Neural cell (in vitro differentiated cells): ENCODE measurements around the gene LRRN3. TPM values are rescaled to one million over a fixed set of nuclear protein-coding genes. Genes with fewer than 3 reads are reported as not detected.

Experiments used
- H2AFZ ChIP-seq: fragments of 200-600, 300-800 bp; sonication (generic), shearing (Covaris generic); 2 replicates; pipeline ENCODE4 v1.6.0; 2014; ENCODE audit warnings: low read depth, mild to moderate bottlenecking, antibody characterized with exemption, low read length, moderate library complexity
- H3F3A ChIP-seq: fragments of 200-600 bp; shearing (Covaris generic); 2 replicates; pipeline ENCODE4 v1.6.1; 2016; ENCODE audit warnings: mild to moderate bottlenecking, moderate library complexity, mixed read lengths, antibody characterized with exemption, low read length; ENCODE audit not compliant: insufficient read depth, poor library complexity, severe bottlenecking
- H3K27ac ChIP-seq: fragments of 200-600, 300-800 bp; sonication (generic), shearing (Covaris generic); 2 replicates; pipeline ENCODE4 v1.5.1; 2014; ENCODE audit warnings: mild to moderate bottlenecking, low read length, moderate library complexity
- H3K27me3 ChIP-seq: fragments of 300-800, 200-600 bp; sonication (generic), shearing (Covaris generic); 2 replicates; pipeline ENCODE4 v1.6.0; 2014; ENCODE audit warnings: mild to moderate bottlenecking, low read depth, low read length, moderate library complexity; ENCODE audit not compliant: insufficient read depth
- H3K36me3 ChIP-seq: fragments of 300-800, 200-600 bp; sonication (generic), shearing (Covaris generic); 2 replicates; pipeline ENCODE4 v1.5.1; 2014; ENCODE audit warnings: mild to moderate bottlenecking, antibody characterized with exemption, low read length, moderate library complexity; ENCODE audit not compliant: insufficient read depth
- H3K4me2 ChIP-seq: fragments of 300-800, 200-600 bp; sonication (generic), shearing (Covaris generic); 2 replicates; pipeline ENCODE4 v1.6.0; 2014; ENCODE audit warnings: mild to moderate bottlenecking, low read length
- H3K4me3 ChIP-seq: fragments of 300-800, 200-600 bp; sonication (generic), shearing (Covaris generic); 2 replicates; pipeline ENCODE4 v1.5.1; 2014; ENCODE audit warnings: mild to moderate bottlenecking, low read length, moderate library complexity
- H3K79me2 ChIP-seq: fragments of 200-600 bp; shearing (Covaris generic); replicated peaks from 2 replicates; pipeline ENCODE4 v1.6.0; 2014; ENCODE audit warnings: mild to moderate bottlenecking, low read length, moderate library complexity; ENCODE audit not compliant: insufficient read depth
- H3K9ac ChIP-seq: fragments of 300-800, 200-600 bp; sonication (generic), shearing (Covaris generic); 2 replicates; pipeline ENCODE4 v1.6.1; 2016; ENCODE audit warnings: mild to moderate bottlenecking, low read length, mixed read lengths
- H3K9me2 ChIP-seq: fragments of 200-600 bp; shearing (Covaris generic); 2 replicates; pipeline ENCODE4 v1.6.1; 2016; ENCODE audit warnings: mild to moderate bottlenecking, low read length, mixed read lengths; ENCODE audit not compliant: insufficient read depth
- H3K9me3 ChIP-seq: fragments of 200-600, 300-800 bp; sonication (generic), shearing (Covaris generic); 2 replicates; pipeline ENCODE4 v1.6.1; 2016; ENCODE audit warnings: mild to moderate bottlenecking, mixed run types, low read length, moderate library complexity, mixed read lengths
- H4K20me1 ChIP-seq: fragments of 200-600 bp; shearing (Covaris generic); 2 replicates; pipeline ENCODE4 v1.6.1; 2016; ENCODE audit warnings: mild to moderate bottlenecking, mixed run types; ENCODE audit not compliant: insufficient read depth
- EP300 ChIP-seq: fragments of 450-650 bp; conservative IDR thresholded peaks from 2 replicates; pipeline ENCODE4 v1.6.1; 2014; ENCODE audit warnings: antibody characterized with exemption, mild to moderate bottlenecking, moderate library complexity; ENCODE audit not compliant: poor library complexity, severe bottlenecking
- EZH2 ChIP-seq: fragments of 200-600, 300-800 bp; shearing (Covaris generic), sonication (generic); IDR thresholded peaks from 2 replicates; pipeline ENCODE4 v1.6.1; 2014; ENCODE audit warnings: antibody characterized with exemption, low read length, borderline replicate concordance, mild to moderate bottlenecking; ENCODE audit not compliant: insufficient read depth, poor library complexity, severe bottlenecking
- MXI1 ChIP-seq: fragments of 450-650 bp; conservative IDR thresholded peaks from 2 replicates; pipeline ENCODE4 v1.6.1; 2014; ENCODE audit warnings: antibody characterized with exemption, mild to moderate bottlenecking; ENCODE audit not compliant: poor library complexity, severe bottlenecking
- POLR2AphosphoS5 ChIP-seq: IDR thresholded peaks from 2 replicates; pipeline ENCODE4 v1.6.1; 2012
- RAD21 ChIP-seq: fragments of 450-650 bp; conservative IDR thresholded peaks from 2 replicates; pipeline ENCODE4 v1.6.1; 2014; ENCODE audit warnings: antibody characterized with exemption, mild to moderate bottlenecking, moderate library complexity
- SMC3 ChIP-seq: fragments of 450-650 bp; conservative IDR thresholded peaks from 2 replicates; pipeline ENCODE4 v1.6.1; 2014; ENCODE audit warnings: antibody characterized with exemption, mild to moderate bottlenecking, moderate library complexity; ENCODE audit not compliant: poor library complexity
- TAF1 ChIP-seq: IDR thresholded peaks from 2 replicates; pipeline ENCODE4 v1.6.1; 2012; ENCODE audit warnings: low read depth
- polyA plus RNA-seq: library from polyadenylated mRNA; depleted of rRNA; stranded (reverse); fragments of >200 nt; gene quantifications from 2 replicates; pipeline ENCODE4 v1.2.3, GENCODE V29; 2014
- TF ChIP-seq, protein P1 (sequence below): fragments of 450-650 bp; IDR thresholded peaks from 2 replicates; pipeline ENCODE4 v1.5.1; 2014; ENCODE audit warnings: antibody characterized with exemption, mild to moderate bottlenecking, moderate library complexity; ENCODE audit not compliant: poor library complexity, severe bottlenecking
- TF ChIP-seq, protein P2 (sequence below): IDR thresholded peaks from 2 replicates; pipeline ENCODE4 v1.6.1; 2012; ENCODE audit warnings: borderline replicate concordance

The LRRN3 gene
- polyA plus RNA-seq, 1 donor from 2014 or later = 138 TPM

DNA sequence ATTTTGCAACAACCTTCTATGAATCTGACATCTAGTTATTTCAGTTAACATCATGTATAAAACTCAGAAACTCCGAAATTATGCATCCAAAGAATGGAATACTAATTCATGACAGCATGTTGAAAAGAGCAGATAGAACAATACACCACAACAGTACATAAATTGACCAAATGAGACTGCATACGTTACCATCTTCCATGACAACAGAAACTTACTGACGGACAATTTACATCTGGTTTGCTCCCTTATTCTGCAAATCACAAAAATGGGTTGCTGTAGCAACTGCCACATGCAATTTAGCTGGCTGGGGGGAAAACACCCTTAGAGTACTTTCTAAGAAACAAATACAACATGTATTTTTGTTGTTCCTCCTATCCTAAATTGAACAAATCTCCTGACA is 14.3 kb downstream of the LRRN3 start:
- no peak overlapping the region for H3K4me2 ChIP-seq
- H3K9ac ChIP-seq = no peak overlapping the region
- no peak overlapping the region for H3K27ac ChIP-seq

DNA sequence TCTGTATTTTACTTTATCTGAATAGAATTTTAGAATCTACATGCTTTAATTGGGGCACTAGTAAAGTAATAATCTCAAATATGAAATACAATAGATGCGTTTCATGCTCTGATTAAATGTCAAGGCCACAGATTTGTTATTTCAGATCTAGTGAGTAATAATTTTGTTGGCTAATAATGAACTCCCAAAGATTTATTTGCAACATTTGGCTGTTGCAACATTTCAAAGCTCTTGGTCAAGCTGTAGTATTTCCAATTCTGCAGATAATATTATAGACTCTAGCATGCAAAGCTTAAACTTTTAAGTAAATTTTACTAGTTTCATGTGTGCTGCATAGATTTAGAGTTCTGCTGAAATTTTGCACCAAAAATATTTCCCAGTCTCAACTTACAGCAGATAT is 16.7 kb downstream of the LRRN3 start:
- peaks cover 10% of the 10 kb centered on the region for H3K36me3 ChIP-seq
- no peaks in the 10 kb centered on the region for H3F3A ChIP-seq
- H3K4me2 ChIP-seq = no peak overlapping the region
- no peak overlapping the region for H3K9ac ChIP-seq
- H2AFZ ChIP-seq = no peak overlapping the region
- peaks cover 9% of the 10 kb centered on the region for H3K79me2 ChIP-seq
- no peak overlapping the region for H3K4me3 ChIP-seq
- TF ChIP-seq TAF1 (no peak), EP300 (no peak), RAD21 (no peak)
- H3K27ac ChIP-seq = no peak overlapping the region
- H3K27me3 ChIP-seq = no peaks in the 10 kb centered on the region
- H4K20me1 ChIP-seq = no peaks in the 10 kb centered on the region
- no peaks in the 10 kb centered on the region for H3K9me3 ChIP-seq
- no peaks in the 10 kb centered on the region for H3K9me2 ChIP-seq

More for the DNA sequence above, 14.3 kb downstream of the LRRN3 start:
- Histone ChIP-seq H3K36me3 (peaks cover 10% of the 10 kb centered on the region), H3K27me3 (no peaks in the 10 kb centered on the region), H3K79me2 (peaks cover 28% of the 10 kb centered on the region), H3K9me2 (no peaks in the 10 kb centered on the region), H3F3A (no peaks in the 10 kb centered on the region), H3K9me3 (no peaks in the 10 kb centered on the region), H3K4me3 (no peak overlapping the region), H4K20me1 (no peaks in the 10 kb centered on the region), H2AFZ (no peak overlapping the region)
- TF ChIP-seq TAF1 (no peak), EZH2 (no peak), MXI1 (no peak), POLR2AphosphoS5 (no peak), EP300 (no peak), SMC3 (no peak), RAD21 (no peak)
- TF ChIP-seq, protein P1, sequence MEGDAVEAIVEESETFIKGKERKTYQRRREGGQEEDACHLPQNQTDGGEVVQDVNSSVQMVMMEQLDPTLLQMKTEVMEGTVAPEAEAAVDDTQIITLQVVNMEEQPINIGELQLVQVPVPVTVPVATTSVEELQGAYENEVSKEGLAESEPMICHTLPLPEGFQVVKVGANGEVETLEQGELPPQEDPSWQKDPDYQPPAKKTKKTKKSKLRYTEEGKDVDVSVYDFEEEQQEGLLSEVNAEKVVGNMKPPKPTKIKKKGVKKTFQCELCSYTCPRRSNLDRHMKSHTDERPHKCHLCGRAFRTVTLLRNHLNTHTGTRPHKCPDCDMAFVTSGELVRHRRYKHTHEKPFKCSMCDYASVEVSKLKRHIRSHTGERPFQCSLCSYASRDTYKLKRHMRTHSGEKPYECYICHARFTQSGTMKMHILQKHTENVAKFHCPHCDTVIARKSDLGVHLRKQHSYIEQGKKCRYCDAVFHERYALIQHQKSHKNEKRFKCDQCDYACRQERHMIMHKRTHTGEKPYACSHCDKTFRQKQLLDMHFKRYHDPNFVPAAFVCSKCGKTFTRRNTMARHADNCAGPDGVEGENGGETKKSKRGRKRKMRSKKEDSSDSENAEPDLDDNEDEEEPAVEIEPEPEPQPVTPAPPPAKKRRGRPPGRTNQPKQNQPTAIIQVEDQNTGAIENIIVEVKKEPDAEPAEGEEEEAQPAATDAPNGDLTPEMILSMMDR = no peak
- TF ChIP-seq, protein P2, sequence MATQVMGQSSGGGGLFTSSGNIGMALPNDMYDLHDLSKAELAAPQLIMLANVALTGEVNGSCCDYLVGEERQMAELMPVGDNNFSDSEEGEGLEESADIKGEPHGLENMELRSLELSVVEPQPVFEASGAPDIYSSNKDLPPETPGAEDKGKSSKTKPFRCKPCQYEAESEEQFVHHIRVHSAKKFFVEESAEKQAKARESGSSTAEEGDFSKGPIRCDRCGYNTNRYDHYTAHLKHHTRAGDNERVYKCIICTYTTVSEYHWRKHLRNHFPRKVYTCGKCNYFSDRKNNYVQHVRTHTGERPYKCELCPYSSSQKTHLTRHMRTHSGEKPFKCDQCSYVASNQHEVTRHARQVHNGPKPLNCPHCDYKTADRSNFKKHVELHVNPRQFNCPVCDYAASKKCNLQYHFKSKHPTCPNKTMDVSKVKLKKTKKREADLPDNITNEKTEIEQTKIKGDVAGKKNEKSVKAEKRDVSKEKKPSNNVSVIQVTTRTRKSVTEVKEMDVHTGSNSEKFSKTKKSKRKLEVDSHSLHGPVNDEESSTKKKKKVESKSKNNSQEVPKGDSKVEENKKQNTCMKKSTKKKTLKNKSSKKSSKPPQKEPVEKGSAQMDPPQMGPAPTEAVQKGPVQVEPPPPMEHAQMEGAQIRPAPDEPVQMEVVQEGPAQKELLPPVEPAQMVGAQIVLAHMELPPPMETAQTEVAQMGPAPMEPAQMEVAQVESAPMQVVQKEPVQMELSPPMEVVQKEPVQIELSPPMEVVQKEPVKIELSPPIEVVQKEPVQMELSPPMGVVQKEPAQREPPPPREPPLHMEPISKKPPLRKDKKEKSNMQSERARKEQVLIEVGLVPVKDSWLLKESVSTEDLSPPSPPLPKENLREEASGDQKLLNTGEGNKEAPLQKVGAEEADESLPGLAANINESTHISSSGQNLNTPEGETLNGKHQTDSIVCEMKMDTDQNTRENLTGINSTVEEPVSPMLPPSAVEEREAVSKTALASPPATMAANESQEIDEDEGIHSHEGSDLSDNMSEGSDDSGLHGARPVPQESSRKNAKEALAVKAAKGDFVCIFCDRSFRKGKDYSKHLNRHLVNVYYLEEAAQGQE = no peak

DNA sequence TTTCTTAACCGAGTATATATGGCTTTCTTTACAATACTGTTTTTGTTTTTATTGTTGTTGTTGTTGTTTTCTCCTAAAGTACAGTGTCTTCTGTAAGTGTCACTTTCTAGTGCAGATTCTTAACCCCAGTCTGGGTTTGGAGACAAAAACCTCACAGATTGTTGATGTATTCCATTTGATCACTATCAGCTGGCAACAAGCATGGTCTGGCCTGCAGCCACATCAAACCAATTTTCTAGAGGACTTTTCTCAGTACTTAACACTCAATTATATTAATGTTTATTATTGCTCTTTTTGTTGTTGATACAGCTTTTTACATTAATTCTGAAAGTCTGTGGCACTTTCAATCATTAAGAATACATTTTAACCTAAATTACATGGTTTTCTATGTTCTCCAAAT is 17.1 kb downstream of the LRRN3 start:
- no peaks in the 10 kb centered on the region for H3K9me3 ChIP-seq
- H2AFZ ChIP-seq = no peak overlapping the region
- no peak overlapping the region for H3K4me2 ChIP-seq
- H3K36me3 ChIP-seq = peaks cover 10% of the 10 kb centered on the region
- no peak for TF ChIP-seq POLR2AphosphoS5
- TF ChIP-seq MXI1 = no peak
- no peak for TF ChIP-seq TAF1
- no peak for TF ChIP-seq EP300
- TF ChIP-seq RAD21 = no peak
- TF ChIP-seq, protein P2 = no peak
- TF ChIP-seq EZH2 = no peak
- TF ChIP-seq SMC3 = no peak
- TF ChIP-seq, protein P1 = no peak
- H3K9me2 ChIP-seq = no peaks in the 10 kb centered on the region
- H3F3A ChIP-seq = peaks cover 3% of the 10 kb centered on the region
- no peak overlapping the region for H3K4me3 ChIP-seq
- H3K79me2 ChIP-seq = peaks cover 6% of the 10 kb centered on the region
- no peaks in the 10 kb centered on the region for H3K27me3 ChIP-seq
- H3K27ac ChIP-seq = no peak overlapping the region
- no peaks in the 10 kb centered on the region for H4K20me1 ChIP-seq
- H3K9ac ChIP-seq = no peak overlapping the region
